GM12875 (cell line): ENCODE measurements around the gene SORCS2.

Experiments
- H3K4me3 ChIP-seq: one replicate; pipeline ENCODE4 v1.5.1; 2011; ENCODE audit warnings: low read depth, low read length, control low read depth
- CTCF ChIP-seq: IDR thresholded peaks from 2 replicates; pipeline ENCODE4 v1.5.1; 2011; ENCODE audit warnings: low read depth, mild to moderate bottlenecking, control low read depth, inconsistent platforms, low read length, moderate library complexity, borderline replicate concordance; ENCODE audit not compliant: insufficient read depth

Gene SORCS2

DNA sequence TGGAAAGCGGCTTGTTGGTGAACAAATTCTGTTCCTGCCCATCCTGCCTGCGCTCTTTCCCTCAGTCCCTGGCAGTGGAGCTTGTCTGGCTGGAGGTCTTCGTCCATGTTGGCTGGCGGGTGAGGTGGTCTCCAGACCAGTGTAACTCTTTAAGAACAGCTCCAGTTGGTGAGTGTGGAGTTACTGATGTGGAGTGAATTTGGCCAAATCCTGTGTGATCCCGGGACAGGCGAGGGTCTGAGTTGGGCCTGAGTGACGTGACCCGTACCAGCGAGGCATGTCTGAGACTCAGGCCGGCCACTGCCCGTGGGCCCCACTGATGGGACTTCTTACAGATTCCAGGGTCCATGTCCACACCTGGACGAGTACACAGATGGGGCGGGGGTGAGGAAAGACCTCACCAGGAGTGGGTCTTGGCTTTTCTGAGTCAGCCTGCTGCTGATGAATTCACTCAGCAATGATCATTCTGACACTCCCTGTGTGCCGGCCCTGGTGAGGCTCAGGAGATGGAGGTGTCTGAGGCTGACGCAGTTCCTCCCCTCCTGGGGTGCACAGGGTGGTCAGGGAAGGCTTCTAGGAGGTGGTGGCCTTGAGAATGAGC is 196.9 kb downstream of the SORCS2 start:
- no peak for TF ChIP-seq CTCF
- no peak overlapping the region for H3K4me3 ChIP-seq

DNA sequence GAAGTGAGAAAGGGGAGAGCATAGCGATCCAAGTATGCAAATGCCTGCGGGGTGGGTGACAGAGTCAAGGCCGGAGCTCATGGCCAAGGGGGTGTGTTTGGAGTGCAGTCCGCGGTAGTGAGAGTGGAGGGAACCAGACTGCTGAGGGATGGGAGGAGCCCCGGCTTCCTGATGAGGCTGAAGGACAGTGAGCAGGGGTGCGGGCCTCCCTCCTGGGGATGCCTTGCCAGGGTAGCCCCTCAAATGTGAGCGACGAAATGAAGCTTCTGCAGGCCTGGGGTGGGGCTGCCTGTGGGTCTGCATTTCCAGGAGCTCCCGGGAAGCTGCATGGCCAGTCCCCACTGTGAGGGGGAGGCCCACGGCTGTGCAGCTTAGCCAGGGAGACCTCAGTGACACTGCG is 197.4 kb downstream of the SORCS2 start:
- no peak overlapping the region for H3K4me3 ChIP-seq
- no peak for TF ChIP-seq CTCF

DNA sequence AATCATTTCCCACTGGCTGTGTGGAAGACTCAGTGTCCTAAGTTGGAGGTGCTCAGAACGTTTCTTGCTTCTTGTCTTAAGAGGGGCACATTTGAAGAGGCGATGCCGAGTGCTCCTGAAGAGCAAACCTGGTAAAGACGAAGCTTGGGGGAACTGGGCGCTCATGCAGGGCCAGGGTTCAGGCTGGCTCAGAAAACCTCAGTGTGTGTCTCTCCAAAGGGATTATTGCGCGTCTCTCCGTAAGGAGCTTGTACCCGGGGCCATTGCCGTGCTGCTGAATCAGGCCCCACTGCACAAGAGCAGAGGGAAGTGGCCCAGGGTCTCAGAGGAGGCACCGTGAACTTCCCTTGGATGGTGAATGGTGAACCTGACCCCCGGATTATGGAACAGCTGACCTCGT is 198.0 kb downstream of the SORCS2 start:
- H3K4me3 ChIP-seq: no peak overlapping the region

DNA sequence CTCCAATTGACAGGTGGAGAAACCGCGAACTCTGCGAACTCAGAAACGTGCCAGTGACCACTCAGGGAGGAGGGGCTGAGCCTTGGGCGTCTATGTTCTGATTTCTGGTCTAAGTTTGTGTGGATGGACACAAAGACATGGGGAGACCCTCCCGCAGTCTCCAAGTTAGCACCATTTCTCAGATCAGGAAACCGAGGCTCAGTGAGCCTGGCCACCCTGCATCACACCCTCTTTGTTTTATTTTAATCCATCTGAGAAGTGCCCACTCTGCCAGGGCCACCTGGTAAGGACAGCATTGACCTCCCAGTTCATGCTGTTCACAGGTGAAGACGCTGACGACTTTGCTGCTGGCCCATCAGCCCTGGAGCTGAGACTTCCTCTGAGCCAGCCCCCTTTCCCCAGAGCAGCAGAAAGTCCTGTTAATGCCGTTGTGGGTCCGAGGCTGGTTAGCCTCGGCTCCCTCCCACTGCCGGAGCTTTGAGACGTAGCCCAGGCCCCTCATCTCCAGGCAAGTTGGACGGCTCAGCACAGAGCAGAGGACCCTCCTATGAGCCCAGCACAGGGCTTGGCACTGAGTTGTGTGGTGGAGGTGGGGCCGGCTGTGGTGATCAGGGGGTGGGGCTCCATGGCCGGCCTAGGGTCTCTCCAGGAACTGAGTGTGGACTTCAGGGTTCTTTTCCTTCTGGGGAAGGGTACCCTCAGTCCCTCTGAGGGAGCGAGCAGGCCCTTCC is 198.7 kb downstream of the SORCS2 start:
- H3K4me3 ChIP-seq: no peak overlapping the region
- no peak for TF ChIP-seq CTCF

More for the DNA sequence above, 198.0 kb downstream of the SORCS2 start:
- TF ChIP-seq CTCF: no peak

- no peak overlapping the region for H3K4me3 ChIP-seq
- TF ChIP-seq CTCF: no peak
These were observed 199.5 kb downstream of the SORCS2 start for GRCh38 chr4:7391637-7392437.

DNA sequence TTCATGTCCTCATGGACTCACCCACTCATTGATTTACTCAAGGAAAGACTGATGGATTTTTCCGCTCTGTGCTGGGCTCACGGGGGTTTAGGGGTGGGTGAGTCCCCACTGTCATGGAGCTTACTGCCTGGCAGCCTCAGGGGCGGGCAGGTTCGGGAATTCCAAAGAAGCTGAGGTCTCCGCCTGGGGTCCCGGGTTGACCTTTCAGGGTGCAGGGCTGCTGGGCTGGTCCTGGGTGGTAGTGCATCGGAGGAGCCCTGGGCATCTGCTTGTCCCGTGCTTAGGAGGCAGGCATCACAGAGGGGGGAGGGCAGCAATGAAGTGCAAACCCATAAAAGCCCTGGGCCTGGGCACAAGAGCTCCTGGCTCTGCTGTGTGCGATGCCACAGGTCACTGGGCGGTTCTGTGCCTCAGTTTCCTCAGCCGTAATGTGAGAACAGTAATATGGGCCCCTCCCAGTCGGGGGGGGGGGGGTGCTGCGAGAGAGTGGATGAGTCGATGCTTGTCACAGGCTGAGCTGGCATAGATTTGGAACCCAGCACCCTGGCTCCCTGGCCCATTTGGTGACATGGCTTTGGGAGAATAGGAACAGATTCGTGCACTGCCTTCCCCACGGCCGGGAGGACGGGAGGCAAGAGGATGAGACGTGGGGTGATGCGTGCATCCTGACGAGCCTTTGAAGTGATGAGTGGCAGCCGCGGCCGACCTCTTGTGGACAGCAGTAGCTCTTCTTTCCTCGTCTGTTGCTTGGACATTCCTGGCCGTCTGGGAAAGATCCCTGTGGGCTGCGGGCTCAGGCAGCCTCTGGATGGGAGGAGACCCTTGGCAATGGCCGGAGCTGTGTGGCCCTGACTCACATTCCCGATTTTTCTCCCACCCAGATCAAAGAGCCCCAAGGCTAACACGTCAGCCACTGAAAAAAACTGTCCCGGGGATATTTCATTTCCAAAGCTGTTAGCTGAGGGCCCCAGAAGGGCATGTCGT is 200.4 kb downstream of the SORCS2 start:
- no peak overlapping the region for H3K4me3 ChIP-seq
- TF ChIP-seq CTCF: no peak
